Thyroid gland (tissue), 4 donors: ENCODE measurements around the gene SOX12. TPM values are rescaled to one million over a fixed set of nuclear protein-coding genes. Genes with fewer than 3 reads are reported as not detected.

ENCODE experiments used
- DNase-seq, 2 donors: peaks; one replicate each; pipeline ENCODE4 v3.0.0-alpha.2; 2019
- H3K27ac ChIP-seq, 3 donors: fragments of 200-600 bp; sonication (generic); 1 replicate in 2 of 3; 2 replicates in 1 of 3; pipeline ENCODE4 v1.5.1; 2016 to 2019; ENCODE audit warnings: mild to moderate bottlenecking in 1 of 3, moderate library complexity in 1 of 3
- H3K27me3 ChIP-seq: fragments of 200-600 bp; sonication (generic); one replicate; pipeline ENCODE4 v1.5.1; 2019
- H3K36me3 ChIP-seq, 2 donors: fragments of 200-600 bp; sonication (generic); one replicate each; pipeline ENCODE4 v1.5.1; 2016 to 2019
- H3K4me1 ChIP-seq, 2 donors: fragments of 200-600 bp; sonication (generic); one replicate each; pipeline ENCODE4 v1.5.1; 2017 to 2019
- H3K4me3 ChIP-seq, 3 donors: fragments of 200-600 bp; sonication (generic); replicated peaks in 1 of 3; 1 replicate in 2 of 3; 2 replicates in 1 of 3; pipeline ENCODE4 v1.5.1; 2016; ENCODE audit warnings: mild to moderate bottlenecking in 1 of 3
- H3K9me3 ChIP-seq: fragments of 200-600 bp; sonication (generic); one replicate; pipeline ENCODE4 v1.5.1; 2017
- CTCF ChIP-seq, 6 experiments: fragments of 200-600 bp in 3 of 6; fragments of 450-650 bp in 3 of 6; sonication (generic) in 3 of 6; IDR thresholded peaks; one replicate each; pipeline ENCODE4 v1.5.1; 2016 to 2019; ENCODE audit warnings: antibody characterized with exemption in 6 of 6, mild to moderate bottlenecking in 2 of 6, inconsistent platforms in 1 of 6, moderate library complexity in 1 of 6
- POLR2A ChIP-seq, 2 donors: fragments of 450-650 bp; IDR thresholded peaks; one replicate each; pipeline ENCODE4 v1.6.1; 2017; ENCODE audit warnings: antibody characterized with exemption in 2 of 2, mild to moderate bottlenecking in 2 of 2, moderate library complexity in 1 of 2
- WGBS, 2 donors: methylation state at CpG; one replicate each; pipeline ENCODE4 v1.1.5; 2017; 5-methylcytosine and 5-hydroxymethylcytosine counted together
- intact Hi-C: fragments of 100-400 bp; cut with DNase I; formaldehyde crosslinking; loops from one replicate; pipeline ENCODE4 v1.15.1; 2023
- total RNA-seq, 4 donors: library from RNA; depleted of rRNA; stranded (reverse); fragments of >200 nt; gene quantifications; one replicate each; pipeline ENCODE4 v1.2.3, GENCODE V29; 2016

Gene SOX12
- total RNA-seq, 4 donors from 2014 or later: 7.1 to 12.9 (median 9.0) TPM

- WGBS, 2 donors: 0 to 1% methylated on average over 3 to 25 of the region's 38 CpGs
- intact Hi-C loops: no loop called here
These were observed 1.4 kb downstream of the SOX12 start for GRCh38 chr20:326645-327185.

GRCh38 chr20:327186-328026, 2.1 kb downstream of the SOX12 start:
- H3K9me3 ChIP-seq: no peaks in the 10 kb centered on the region
- intact Hi-C loops: no loop called here
- H3K4me3 ChIP-seq: peak overlapping the region; percentile 6 to 75 (median 62)
- H3K4me1 ChIP-seq: peaks cover 14 to 33% of the 10 kb centered on the region in 2 donors
- H3K27ac ChIP-seq: peak overlapping the region; percentile 80 to 98 (median 91)
- 5 to 7% methylated on average over 5 to 21 of the region's 47 CpGs for WGBS, 2 donors
- no peaks in the 10 kb centered on the region for H3K36me3 ChIP-seq
- no peaks in the 10 kb centered on the region for H3K27me3 ChIP-seq
- peak; percentile 93 for DNase-seq
- TF ChIP-seq CTCF (IDR thresholded peaks at IDR 0.05): no peak
- peak in 1 of 2 donors; percentile 67 for TF ChIP-seq POLR2A (IDR thresholded peaks at IDR 0.05)

More at GRCh38 chr20:326645-327185, 1.4 kb downstream of the SOX12 start:
- peak overlapping the region; percentile 19 to 75 (median 62) for H3K4me3 ChIP-seq
- no peaks in the 10 kb centered on the region for H3K36me3 ChIP-seq
- no peaks in the 10 kb centered on the region for H3K27me3 ChIP-seq
- DNase-seq: peak; percentile 45 to 60
- TF ChIP-seq CTCF (IDR thresholded peaks at IDR 0.05): no peak
- TF ChIP-seq POLR2A (IDR thresholded peaks at IDR 0.05): no peak
- H3K9me3 ChIP-seq: no peaks in the 10 kb centered on the region
- H3K27ac ChIP-seq: peak overlapping the region; percentile 88 to 98 (median 91)
- peaks cover 14 to 33% of the 10 kb centered on the region in 2 donors for H3K4me1 ChIP-seq

GRCh38 chr20:328027-328974, 2.9 kb downstream of the SOX12 start:
- peaks cover 14 to 33% of the 10 kb centered on the region in 2 donors for H3K4me1 ChIP-seq
- H3K9me3 ChIP-seq: no peaks in the 10 kb centered on the region
- intact Hi-C loops: no loop called here
- WGBS, 2 donors: 46 to 48% methylated on average over 26 to 29 of the region's 31 CpGs
- H3K36me3 ChIP-seq: no peaks in the 10 kb centered on the region
- H3K4me3 ChIP-seq: peak overlapping the region in 2 of 3 donors; percentile 6 to 75
- TF ChIP-seq POLR2A (IDR thresholded peaks at IDR 0.05) (no peak), CTCF (IDR thresholded peaks at IDR 0.05) (no peak)
- peak; percentile 10 to 17 for DNase-seq
- H3K27ac ChIP-seq: peak overlapping the region; percentile 80 to 98 (median 91)
- no peaks in the 10 kb centered on the region for H3K27me3 ChIP-seq

DNA sequence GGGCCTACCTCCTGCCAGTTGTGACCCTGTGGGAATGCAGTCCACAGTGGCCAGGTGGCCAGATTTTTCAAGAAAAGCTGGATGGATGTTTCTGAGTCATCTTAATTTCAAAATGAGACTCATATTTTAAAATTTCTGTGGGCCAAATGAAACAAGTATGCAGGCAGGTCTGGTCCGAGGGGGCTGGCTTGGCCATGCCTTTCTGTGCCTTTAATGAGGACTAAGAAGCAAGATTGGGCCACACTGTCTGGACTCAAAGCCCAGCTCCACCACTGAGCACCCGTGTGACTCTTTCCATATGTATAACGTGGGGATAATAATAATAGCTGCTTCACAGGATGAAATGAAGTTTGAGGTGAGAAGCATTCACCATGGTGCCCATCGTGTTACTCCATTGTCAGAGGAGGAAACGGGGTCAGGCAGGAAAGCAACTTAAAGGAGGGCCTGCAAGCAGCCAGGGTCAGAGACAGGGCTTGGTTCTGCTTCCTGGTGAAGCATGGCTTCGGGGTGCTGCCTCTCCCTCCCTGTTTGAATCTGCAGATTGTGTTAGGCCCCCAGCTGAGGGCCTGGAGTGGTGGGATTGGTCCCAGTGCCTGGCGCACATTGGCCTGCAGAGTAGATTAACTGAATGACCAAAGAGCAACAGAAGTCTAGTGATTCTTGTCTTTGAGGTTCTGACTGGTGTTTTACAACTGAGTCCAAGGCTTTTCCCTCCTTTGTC, 3.8 kb downstream of the SOX12 start:
- Histone ChIP-seq H3K4me3 (no peak overlapping the region), H3K27ac (peak overlapping the region in 1 of 3 donors; percentile 17), H3K27me3 (no peaks in the 10 kb centered on the region), H3K9me3 (no peaks in the 10 kb centered on the region), H3K36me3 (no peaks in the 10 kb centered on the region), H3K4me1 (peaks cover 14 to 27% of the 10 kb centered on the region in 2 donors)
- whole genome bisulfite sequencing, 2 donors: 57 to 61% methylated on average over 7 of the region's 7 CpGs
- TF ChIP-seq POLR2A (IDR thresholded peaks at IDR 0.05) (no peak), CTCF (IDR thresholded peaks at IDR 0.05) (no peak)
- DNase-seq: no peak
- intact Hi-C loops: no loop called here
